Left forelimb (tissue), 1 donor: ENCODE measurements around the gene BUB3.
A peak's percentile ranks its signal among the peaks of the same experiment; 100 is the strongest.
"Not testable (repeated sequence)": the region's sequence is repeated elsewhere in the genome, so short reads cannot be mapped to it uniquely, and the experiment has no call there.

ENCODE experiments used
- DNase-seq: peaks from one replicate; pipeline ENCODE4 v3.0.0-alpha.2; 2018; ENCODE audit warnings: low spot score

The BUB3 gene

DNA sequence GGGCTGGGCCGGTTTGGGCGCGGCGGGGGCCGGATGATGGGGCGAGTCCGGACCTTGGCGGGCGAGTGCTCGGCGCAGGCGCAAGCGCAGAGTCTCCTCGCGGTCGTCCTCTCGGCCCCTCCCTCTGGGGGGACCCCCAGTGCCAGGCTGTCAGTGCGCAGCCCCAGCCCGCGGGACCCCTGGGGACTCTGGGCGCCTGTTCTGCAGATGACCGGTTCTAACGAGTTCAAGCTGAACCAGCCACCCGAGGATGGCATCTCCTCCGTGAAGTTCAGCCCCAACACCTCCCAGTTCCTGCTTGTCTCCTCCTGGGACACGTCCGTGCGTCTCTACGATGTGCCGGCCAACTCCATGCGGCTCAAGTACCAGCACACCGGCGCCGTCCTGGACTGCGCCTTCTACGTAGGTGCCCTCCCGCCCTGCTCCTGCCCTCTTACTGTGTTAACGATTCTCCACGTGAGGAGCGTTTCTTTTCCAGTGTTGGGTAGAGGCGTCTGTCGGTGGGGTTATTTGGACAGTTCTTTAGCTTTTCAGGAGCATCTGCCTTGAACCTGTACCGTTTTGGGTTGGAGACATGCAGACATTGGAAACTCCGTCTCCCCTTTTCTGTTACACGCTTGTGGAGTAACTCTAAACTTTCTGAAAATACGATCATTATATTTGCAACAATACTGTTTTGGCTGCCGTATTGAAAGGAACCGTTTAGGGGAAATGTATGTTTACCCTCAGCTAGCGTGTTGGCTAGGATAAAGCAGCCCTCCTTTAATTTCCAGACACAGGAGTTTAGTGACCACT is 706 bp downstream of the BUB3 start:
- peak; percentile 79 for DNase-seq

GRCh38 chr10:123156078-123156477 is 1.9 kb downstream of the BUB3 start:
- DNase-seq: no peak

DNA sequence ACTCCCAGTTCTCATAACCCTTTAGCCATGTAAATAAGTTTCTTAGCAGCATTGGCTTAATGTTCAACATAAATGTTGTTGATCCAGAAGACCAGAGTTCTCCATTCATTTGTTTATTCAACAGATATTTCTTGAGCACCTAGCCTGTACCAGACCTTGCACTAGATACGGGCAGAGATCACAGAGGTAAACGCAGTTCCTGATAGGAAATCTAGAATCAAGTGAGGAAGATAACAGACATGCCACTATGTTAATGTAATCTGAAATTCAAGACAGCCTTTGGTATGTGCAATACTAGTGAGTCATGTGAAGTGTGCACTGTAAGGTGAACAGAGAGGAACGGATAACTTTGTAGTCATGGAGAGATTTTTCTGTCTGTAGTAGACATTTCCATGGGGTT is 3.0 kb downstream of the BUB3 start:
- DNase-seq: no peak

DNA sequence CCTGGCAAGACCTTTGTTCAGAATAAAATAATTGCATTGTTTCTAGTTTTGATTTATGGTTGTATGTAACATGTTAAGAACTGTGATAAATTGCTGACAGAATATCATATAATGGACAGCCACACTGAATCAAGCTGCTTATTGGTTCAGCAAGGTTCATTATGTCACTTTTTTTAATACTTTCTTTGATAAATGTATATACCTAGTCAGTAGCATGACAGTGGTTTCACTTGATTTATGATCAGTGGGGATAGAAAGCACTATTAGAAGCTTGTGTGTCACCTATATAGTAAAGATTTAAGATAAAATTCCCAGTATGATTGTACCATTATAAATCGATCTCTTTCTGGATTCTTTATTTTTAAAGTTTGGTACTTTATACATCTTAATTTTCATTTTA is 4.5 kb downstream of the BUB3 start:
- DNase-seq: no peak

DNA sequence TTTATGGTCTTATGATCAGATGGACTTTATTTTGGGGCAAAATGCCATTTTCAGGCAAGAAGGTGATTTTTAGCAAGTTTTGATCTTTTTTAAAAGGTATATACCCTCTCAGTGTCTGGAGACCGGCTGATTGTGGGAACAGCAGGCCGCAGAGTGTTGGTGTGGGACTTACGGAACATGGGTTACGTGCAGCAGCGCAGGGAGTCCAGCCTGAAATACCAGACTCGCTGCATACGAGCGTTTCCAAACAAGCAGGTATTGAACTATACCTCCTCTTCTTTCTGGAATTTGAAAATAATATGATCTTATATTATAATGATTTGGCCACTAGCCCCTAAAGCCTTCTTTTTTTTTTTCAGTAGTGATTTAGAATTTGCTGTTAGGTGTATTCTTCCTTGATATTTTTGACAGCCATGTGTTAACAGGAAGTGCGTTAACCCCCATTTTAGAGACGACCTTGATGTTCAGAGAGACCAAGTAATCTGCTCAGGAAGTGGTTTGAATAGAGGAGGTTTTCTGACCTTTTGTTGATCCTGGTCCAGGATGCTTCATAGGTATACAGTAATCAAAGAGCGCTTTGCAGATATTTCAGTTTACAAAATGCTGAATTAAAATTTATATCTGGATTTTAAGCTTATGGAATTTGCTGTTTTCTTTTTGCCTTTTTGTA is 6.2 kb downstream of the BUB3 start:
- DNase-seq: no peak

- no peak for DNase-seq
These were observed 10.1 kb downstream of the BUB3 start for GRCh38 chr10:123164319-123164718.

GRCh38 chr10:123165445-123166072 is 11.4 kb downstream of the BUB3 start:
- DNase-seq: no peak

GRCh38 chr10:123166618-123167017 is 12.4 kb downstream of the BUB3 start:
- DNase-seq: no peak

GRCh38 chr10:123170961-123171360 is 16.8 kb downstream of the BUB3 start:
- DNase-seq: no peak

DNA sequence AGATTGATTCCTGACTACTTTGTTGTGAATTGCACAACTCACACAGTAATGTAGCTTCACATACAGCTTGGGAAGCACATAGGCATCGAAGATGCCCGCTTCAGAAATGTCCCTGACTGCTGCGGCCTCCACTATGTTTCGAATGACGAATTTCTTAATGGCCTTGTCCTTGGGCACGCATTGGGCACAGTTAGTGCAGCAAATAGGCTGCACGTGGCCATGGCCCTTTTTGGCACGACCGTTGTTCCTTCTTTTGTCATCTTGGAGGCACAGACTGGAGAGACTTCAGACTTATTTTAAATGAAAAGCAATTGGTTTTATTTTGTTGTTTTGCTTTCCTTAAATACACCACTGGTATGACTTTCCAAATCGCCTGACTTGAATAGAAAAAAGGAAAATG is 17.4 kb downstream of the BUB3 start:
- DNase-seq: not testable (repeated sequence)

- DNase-seq: no peak
These were observed 21.5 kb downstream of the BUB3 start for GRCh38 chr10:123175389-123176387.

DNA sequence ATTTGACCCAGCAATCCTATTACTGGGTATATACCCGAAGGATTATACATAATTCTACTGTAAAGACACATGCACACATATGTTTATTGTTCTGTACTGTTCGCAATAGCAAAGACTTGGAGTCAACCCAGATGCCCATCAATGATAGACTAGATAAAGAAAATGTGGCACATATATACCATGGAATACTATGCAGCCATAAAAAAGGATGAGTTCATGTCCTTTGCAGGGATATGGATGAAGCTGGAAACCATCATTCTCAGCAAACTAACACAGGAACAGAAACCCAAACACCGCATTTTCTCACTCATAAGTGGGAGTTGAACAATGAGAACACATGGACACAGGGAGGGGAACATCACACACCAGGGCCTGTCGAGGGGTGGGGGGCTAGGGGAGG is 24.2 kb downstream of the BUB3 start:
- not testable (repeated sequence) for DNase-seq

DNA sequence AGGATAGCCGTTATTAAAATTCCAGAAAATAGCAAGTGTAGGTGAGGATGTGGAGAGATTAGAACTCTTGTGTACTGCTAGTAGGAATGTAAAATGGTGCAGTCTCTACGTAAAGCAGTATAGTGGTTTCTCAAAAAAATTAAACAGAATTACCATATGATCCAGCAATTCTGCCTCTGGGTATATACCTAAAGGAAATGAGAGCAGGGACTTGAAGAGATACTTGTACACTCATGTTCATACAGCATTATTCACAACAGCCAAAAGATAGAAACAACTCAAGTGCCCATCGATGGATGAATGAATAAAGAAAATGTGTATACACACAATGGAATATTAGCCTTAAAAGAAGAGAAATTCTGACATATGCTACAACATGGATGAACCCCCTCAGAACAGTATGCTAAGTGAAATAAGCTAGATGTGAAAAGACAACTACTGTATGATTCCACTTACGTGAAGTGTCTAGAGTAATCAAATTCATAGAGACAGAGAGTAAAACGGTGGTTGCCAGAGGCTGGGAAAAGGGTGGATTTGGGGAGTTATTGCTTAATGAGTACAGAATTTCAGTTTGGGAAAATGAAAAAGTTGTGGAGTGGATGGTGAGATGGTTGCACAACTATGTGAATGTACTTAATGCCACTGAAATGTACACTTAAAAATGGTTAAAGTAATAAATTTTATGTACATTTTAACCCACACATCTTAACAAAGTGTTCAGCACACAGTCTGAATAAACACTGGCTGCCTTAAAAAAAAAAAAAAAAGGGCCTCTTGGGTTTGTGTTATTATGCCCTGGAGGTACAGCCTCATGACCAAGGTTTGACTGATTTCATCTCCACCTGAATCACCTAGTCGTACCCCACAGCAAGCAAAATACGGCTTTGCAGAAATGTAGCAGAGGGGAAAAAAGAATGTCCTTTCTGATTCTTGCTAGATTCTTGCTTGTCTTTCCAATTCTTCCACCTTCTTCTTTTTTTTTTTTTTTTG is 26.2 kb downstream of the BUB3 start:
- DNase-seq: no peak

DNA sequence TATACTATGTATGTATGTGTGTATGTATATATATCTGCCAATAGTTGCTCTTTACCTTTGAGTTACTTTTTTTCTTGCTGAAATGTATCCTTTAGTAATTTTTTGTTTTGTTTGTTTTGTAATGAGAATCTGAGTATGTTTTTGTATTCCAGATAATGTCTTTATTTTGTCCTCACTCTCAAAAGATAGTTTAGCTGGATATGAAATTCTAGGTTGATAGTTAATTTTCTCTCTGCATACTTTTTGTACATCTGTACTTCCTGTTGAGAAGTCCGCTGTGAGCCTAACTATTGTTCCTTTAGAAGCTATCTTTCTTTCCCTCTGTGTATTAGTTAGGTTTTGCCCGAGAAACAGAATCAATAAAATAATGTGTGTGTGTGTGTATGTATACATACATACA is 29.5 kb downstream of the BUB3 start:
- DNase-seq: no peak

DNA sequence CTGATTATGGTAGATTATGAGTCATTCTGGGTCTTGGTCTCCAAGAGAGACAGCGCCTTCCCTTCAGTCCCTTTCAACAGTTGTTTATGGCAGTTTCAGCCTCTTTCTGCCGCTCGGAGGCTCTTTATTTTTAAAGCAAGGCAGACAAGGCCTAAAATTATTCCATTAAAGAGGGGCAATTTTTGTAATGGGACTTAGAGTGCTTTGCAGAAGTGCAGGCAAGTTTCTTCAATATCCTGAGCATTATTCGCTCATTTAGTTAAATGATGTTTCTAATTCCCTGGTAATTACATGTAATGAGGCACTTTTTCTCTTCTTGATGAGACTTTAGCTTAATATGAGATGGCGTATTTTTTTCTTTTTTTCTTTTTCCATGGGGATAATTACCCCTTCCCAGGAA is 33.6 kb downstream of the BUB3 start:
- DNase-seq: no peak

DNA sequence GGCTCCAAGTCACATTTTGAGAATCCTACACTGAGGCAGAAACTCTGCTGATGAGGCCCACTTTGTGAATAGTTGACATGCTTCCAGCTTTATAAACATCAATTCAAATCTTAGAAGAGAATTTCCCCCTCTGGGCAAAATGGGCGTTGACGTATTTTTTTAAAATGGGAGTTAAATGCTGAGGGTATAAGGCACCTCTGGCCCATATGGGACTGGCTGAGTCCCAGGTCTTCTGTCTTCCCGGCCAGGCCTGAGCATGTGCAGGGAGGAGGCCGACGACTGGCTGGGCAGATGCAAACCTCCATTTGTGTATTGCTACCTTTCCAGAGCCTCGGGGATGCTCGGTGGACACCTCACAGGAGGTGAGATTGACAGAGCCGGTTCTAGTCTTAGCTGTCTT is 37.7 kb downstream of the BUB3 start:
- DNase-seq: no peak

- DNase-seq: no peak
These were observed 39.9 kb downstream of the BUB3 start for GRCh38 chr10:123194056-123194455.

GRCh38 chr10:123200531-123200930 is 46.3 kb downstream of the BUB3 start:
- DNase-seq: no peak

DNA sequence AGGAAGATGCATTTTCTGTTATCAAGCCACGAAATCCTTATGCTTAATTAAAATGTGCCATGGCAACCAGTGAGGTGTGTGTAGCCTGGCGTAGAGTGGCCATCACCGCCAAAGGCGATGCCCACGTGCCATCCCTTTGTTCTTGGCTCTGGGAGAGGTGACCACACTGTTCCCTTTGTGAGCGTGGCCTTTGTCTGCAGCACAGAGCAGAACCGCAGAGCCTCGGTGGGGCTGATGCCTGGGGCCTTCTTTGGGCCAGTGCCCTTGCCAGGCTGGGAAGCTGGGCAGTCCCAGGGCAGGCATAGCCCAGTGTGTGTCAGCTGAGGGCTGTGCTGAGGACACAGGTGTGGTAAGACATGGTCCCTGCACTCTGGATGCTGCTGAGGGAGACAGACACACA is 48.3 kb downstream of the BUB3 start:
- DNase-seq: no peak

DNA sequence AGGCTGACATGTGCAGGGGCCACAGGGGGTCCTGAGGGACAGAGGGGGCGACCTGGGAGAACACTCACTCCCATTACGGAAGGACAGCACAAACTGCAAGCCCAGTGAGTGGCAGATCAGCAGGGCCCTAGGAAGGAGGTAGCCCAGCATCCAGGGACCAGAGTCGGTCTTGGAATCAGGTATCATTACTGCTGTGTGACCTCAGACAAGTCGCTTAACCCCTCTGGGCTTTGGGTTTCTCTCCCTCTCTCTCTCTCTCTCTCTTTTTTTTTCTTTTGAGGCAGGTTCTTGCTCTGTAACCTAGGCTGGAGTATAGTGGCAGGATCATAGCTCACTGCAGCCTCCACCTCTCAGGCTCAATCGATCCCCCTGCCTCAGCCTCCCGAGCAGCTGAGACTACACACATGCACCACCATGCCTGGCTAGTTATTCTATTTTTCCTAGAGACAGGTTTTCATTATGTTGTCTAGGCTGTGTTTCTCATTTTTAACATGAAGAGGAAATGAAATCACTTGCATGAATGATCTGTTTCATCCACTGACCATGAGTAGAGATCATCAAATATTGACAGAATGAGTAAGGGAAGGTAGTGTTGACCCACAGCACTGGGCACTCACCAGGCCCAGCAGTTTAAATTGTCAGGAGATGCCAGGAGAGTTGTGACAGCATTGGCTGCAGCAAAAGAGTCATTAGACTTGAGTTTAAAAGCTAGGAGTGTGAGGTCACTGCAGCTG is 49.4 kb downstream of the BUB3 start:
- no peak for DNase-seq
